MCF 10A (cell line): Measurements from ENCODE around the gene CELF5. TPM values are rescaled to one million over a fixed set of nuclear protein-coding genes. Genes with fewer than 3 reads are reported as not detected.

Experiments
- BruUV-seq: library from RNA; stranded (reverse); fragments of 400-500 nt; replicated peaks from 2 replicates; lab custom pipeline; 2021; lab: Mats Ljungman, UMichigan
- CTCF ChIA-PET: fragments of 300-600 bp; sonication (Branson Sonifier 250); formaldehyde crosslinking; extraction: SDS; loops from one replicate; lab custom pipeline; 2021; ENCODE audit warnings: antibody characterized with exemption, inconsistent platforms; lab: Yijun Ruan, JAX
- POLR2A ChIA-PET: fragments of 300-600, 350-650 bp; sonication (Branson Sonifier 250); formaldehyde crosslinking; extraction: SDS; loops from one replicate; lab custom pipeline; 2020; ENCODE audit warnings: antibody characterized with exemption, inconsistent platforms; lab: Yijun Ruan, JAX
- DNase-seq: peaks from one replicate; pipeline ENCODE4 v3.0.0-alpha.2; 2018; ENCODE audit not compliant: unreplicated experiment
- H3K27ac Mint-ChIP-seq: one replicate; pipeline ENCODE4 v1.8.0; 2022; ENCODE audit warnings: mild to moderate bottlenecking, low read depth, mixed read lengths; ENCODE audit not compliant: unreplicated experiment
- H3K27me3 Mint-ChIP-seq: one replicate; pipeline ENCODE4 v1.8.0; 2022; ENCODE audit warnings: mixed read lengths; ENCODE audit not compliant: insufficient read depth, unreplicated experiment
- H3K36me3 Mint-ChIP-seq: one replicate; pipeline ENCODE4 v1.8.0; 2022; ENCODE audit warnings: mild to moderate bottlenecking, moderate library complexity, mixed read lengths; ENCODE audit not compliant: insufficient read depth, unreplicated experiment
- H3K4me1 Mint-ChIP-seq: one replicate; pipeline ENCODE4 v1.8.0; 2022; ENCODE audit warnings: mixed read lengths; ENCODE audit not compliant: insufficient read depth, unreplicated experiment
- H3K4me3 Mint-ChIP-seq: one replicate; pipeline ENCODE4 v1.8.0; 2022; ENCODE audit warnings: mild to moderate bottlenecking, moderate library complexity, mixed read lengths; ENCODE audit not compliant: unreplicated experiment
- H3K9me3 Mint-ChIP-seq: one replicate; pipeline ENCODE4 v1.8.0; 2022; ENCODE audit warnings: mixed read lengths; ENCODE audit not compliant: unreplicated experiment
- CTCF ChIP-seq: fragments of 200-600 bp; IDR thresholded peaks from one replicate; pipeline ENCODE4 v1.8.0; 2022; ENCODE audit warnings: antibody characterized with exemption, mild to moderate bottlenecking; ENCODE audit not compliant: unreplicated experiment
- intact Hi-C: fragments of 100-400 bp; cut with micrococcal nuclease; formaldehyde crosslinking; loops from 2 replicates; pipeline ENCODE4 v1.14.1; 2022
- total RNA-seq: library from RNA; stranded (reverse); gene quantifications from 2 replicates; pipeline ENCODE4 v1.2.3, GENCODE V29; 2022

The CELF5 gene
- total RNA-seq, 1 experiment from 2014 or later, result 0.30 TPM

GRCh38 chr19:3250675-3251074, 26.2 kb downstream of the CELF5 start:
- Mint-ChIP-seq H3K27ac (no peak overlapping the region), H3K4me1 (no peaks in the 10 kb centered on the region), H3K27me3 (peaks cover 38% of the 10 kb centered on the region), H3K4me3 (no peak overlapping the region), H3K36me3 (no peaks in the 10 kb centered on the region), H3K9me3 (peaks cover 11% of the 10 kb centered on the region)
- ChIA-PET CTCF (interaction anchor here (0.7 kb wide), 1 partner anchor 300 kb away, joined by 3 read pairs; no protein-coding TSS in a partner anchor), POLR2A (no interaction called here)
- TF ChIP-seq CTCF, result peak; percentile 49
- BruUV-seq, result no TSS peak
- peak; percentile 32 for DNase-seq
- intact Hi-C loops, result no loop called here

- no peak overlapping the region for H3K27ac Mint-ChIP-seq
- no peak for DNase-seq
- no peaks in the 10 kb centered on the region for H3K36me3 Mint-ChIP-seq
- POLR2A ChIA-PET, result no interaction called here
- BruUV-seq, result no TSS peak
- CTCF ChIA-PET, result no interaction called here
- no peaks in the 10 kb centered on the region for H3K4me1 Mint-ChIP-seq
- peaks cover 42% of the 10 kb centered on the region for H3K27me3 Mint-ChIP-seq
- intact Hi-C loops, result no loop called here
- no peak overlapping the region for H3K4me3 Mint-ChIP-seq
- TF ChIP-seq CTCF, result no peak
- peaks cover 11% of the 10 kb centered on the region for H3K9me3 Mint-ChIP-seq
These were observed 26.8 kb downstream of the CELF5 start for GRCh38 chr19:3251229-3251628.

- no peaks in the 10 kb centered on the region for H3K4me1 Mint-ChIP-seq
- H3K9me3 Mint-ChIP-seq, result peaks cover 11% of the 10 kb centered on the region
- H3K27ac Mint-ChIP-seq, result no peak overlapping the region
- H3K27me3 Mint-ChIP-seq, result peaks cover 42% of the 10 kb centered on the region
- intact Hi-C loops, result no loop called here
- no peak for TF ChIP-seq CTCF
- ChIA-PET CTCF (interaction anchor here (0.6 to 1.4 kb wide), 2 partner anchors 28 to 33 kb away, joined by 3 read pairs; partner anchors contain the start of gene CELF5), POLR2A (no interaction called here)
- DNase-seq, result no peak
- no peak overlapping the region for H3K4me3 Mint-ChIP-seq
- no peaks in the 10 kb centered on the region for H3K36me3 Mint-ChIP-seq
- BruUV-seq, result no TSS peak
These were observed 28.2 kb downstream of the CELF5 start for GRCh38 chr19:3252650-3253049.

GRCh38 chr19:3253270-3253669, 28.8 kb downstream of the CELF5 start:
- Mint-ChIP-seq H3K27me3 (peaks cover 40% of the 10 kb centered on the region), H3K9me3 (peaks cover 11% of the 10 kb centered on the region), H3K27ac (no peak overlapping the region), H3K36me3 (no peaks in the 10 kb centered on the region), H3K4me3 (no peak overlapping the region), H3K4me1 (no peaks in the 10 kb centered on the region)
- intact Hi-C loops, result no loop called here
- DNase-seq, result no peak
- BruUV-seq, result no TSS peak
- POLR2A ChIA-PET, result no interaction called here
- TF ChIP-seq CTCF, result no peak
- CTCF ChIA-PET, result interaction anchor here (0.6 to 1.4 kb wide), 2 partner anchors 29 to 32 kb away, joined by 3 read pairs; partner anchors contain the start of gene CELF5
